GM18867 (cell line): Measurements from ENCODE around the gene METAP1.
"Not testable (repeated sequence)": the region's sequence is repeated elsewhere in the genome, so short reads cannot be mapped to it uniquely, and the experiment has no call there.

Experiments
- ATAC-seq: cut with Tn5 transposase; IDR thresholded peaks from one replicate; pipeline ENCODE4 v1.9.1; 2021; ENCODE audit warnings: mild to moderate bottlenecking, moderate library complexity; ENCODE audit not compliant: unreplicated experiment

Gene METAP1

GRCh38 chr4:99054428-99054994 is 59.0 kb downstream of the METAP1 start:
- peak; percentile 48 for ATAC-seq

DNA sequence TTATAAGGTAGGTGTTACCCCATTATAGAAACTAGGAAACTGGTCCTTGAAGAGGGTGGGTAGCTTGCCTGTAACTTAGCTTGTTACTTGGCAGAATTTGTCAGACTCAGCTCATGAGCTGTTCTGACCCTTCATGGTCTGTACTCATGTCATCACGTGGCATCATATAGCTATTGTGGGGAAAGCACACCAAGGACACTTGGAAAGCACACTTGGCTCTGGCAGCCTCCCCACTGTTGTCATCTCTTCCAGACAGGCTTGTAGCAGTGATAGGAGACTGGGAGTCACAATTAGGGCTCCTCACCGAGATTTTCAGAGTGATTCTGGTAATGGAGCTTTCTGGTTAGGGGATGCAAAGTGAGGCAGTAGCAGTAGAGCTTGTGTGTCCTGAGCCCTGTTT is 62.7 kb downstream of the METAP1 start:
- no peak for ATAC-seq

- no peak for ATAC-seq
Observed at GRCh38 chr4:99059550-99059949, 64.0 kb downstream of the METAP1 start.

- ATAC-seq = peak; percentile 69
Observed at GRCh38 chr4:99061048-99061700, 65.7 kb downstream of the METAP1 start.

DNA sequence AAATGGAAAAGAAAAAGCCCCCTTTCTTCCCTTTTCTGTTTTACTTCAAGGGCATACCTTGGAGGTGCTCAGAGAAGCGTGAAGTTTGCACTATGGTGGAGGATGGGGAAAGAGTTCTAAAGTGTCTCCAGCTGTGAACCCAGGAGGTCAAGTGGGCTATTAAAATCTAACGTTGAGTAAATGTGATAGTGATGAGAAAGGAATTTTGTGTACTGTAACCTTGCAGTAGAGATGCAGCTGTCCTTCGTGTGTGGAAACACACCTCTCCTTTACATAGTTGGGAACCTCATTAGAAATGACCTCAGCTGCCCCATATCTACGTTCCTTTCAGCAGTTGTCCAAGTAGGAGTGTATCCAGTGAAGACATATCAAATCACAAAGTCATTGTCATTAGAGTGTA is 66.6 kb downstream of the METAP1 start:
- ATAC-seq = no peak

- ATAC-seq = not testable (repeated sequence)
Observed at GRCh38 chr4:99065521-99065920, 70.0 kb downstream of the METAP1 start.

- no peak for ATAC-seq
Observed at GRCh38 chr4:99067617-99068016, 72.1 kb downstream of the METAP1 start.

DNA sequence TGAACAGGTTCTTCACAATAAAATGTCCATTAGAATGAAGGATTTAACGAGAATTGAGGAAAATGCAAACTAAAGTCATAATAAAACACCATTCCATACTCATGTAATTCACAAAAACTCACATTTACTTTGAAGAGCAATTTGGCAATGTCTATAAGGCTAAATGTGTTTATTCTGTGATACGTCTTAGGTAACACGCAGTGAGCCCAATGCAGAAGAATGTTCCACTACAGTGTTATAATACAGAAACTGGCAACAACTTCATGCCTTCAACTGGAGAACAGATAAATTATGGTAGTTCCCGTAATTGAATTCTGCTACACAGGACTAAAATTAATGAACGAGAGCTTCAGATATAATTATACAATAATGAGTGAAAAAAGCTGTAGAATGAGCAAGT is 75.6 kb downstream of the METAP1 start:
- ATAC-seq = no peak

GRCh38 chr4:99074816-99075215 is 79.3 kb downstream of the METAP1 start:
- no peak for ATAC-seq

DNA sequence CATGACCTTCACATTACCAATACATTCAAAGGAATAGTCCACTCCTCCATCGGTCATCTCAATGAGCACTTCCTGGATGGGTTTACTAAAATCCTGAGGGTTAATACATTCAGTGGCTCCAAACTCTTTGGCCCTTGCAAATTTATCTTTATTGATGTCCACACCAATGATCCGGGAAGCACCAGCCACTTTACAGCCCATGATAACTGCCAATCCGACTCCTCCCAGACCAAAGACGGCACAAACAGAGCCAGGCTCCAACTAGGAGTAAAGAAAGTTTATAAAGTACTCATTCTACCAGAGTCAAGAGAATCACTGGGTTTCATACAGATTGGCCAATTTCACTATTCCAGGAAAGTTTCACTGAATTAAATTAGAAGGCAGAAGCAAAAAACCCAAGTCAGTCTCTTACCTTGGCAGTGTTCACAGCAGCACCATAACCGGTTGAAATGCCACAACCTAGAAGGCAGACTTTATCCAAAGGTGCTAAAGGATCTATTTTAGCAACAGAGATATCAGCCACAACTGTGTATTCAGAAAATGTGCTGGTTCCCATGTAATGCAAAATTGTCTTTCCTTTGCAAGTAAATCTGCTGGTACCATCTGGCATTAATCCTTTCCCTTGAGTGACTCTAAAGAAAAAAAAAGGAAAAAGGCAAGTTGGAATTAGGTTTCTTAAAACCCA is 80.9 kb downstream of the METAP1 start:
- no peak for ATAC-seq

DNA sequence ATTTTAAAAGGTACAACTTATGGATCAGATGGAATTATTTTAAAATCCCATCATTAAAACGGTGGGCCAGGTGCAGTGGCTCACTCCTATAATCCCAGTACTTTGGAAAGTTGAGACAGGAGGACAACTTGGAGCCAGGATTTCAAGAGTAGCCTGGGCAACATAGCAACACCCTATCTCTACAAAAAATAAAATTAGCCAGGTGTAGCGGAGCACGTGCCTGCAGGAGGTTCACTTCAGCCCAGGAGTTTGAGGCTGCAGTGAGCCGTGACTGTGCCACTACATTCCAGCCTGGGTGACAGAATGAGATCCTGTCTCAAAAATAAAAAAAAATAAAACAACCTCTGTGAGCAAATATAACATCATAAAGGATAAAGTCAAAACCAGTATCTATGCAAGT is 81.7 kb downstream of the METAP1 start:
- ATAC-seq = no peak

- ATAC-seq = no peak
Observed at GRCh38 chr4:99078336-99078735, 82.8 kb downstream of the METAP1 start.

DNA sequence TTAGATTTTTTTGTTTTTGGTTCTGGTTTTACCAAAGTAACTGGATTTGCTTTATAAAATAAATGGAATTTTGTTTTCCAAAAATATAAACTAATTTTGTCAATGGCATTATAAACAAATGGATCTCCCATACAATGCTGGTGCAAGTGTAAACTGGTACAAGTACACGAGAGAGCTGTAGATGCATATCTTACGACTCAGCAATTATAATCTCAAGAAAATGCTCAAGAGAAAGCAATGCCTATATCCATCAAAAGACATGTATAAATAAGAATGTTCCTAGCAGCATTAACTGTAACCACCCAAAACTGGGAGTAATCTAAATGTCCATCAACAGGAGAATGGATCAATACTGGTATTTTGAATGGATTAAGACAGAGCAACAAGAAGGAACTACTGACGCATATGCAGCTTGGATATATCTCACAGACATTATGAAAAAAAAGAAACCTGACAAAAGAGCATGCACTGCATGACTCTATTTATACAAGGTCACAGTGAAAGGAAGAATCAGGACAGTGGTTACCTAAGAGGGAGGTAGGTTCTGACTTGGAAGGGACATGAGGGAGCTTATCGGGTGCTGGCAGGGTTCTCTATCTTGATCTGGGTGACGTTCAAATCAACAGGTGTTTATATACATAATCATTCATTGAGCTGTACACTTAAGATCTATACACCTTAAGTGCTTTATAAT is 83.6 kb downstream of the METAP1 start:
- no peak for ATAC-seq

DNA sequence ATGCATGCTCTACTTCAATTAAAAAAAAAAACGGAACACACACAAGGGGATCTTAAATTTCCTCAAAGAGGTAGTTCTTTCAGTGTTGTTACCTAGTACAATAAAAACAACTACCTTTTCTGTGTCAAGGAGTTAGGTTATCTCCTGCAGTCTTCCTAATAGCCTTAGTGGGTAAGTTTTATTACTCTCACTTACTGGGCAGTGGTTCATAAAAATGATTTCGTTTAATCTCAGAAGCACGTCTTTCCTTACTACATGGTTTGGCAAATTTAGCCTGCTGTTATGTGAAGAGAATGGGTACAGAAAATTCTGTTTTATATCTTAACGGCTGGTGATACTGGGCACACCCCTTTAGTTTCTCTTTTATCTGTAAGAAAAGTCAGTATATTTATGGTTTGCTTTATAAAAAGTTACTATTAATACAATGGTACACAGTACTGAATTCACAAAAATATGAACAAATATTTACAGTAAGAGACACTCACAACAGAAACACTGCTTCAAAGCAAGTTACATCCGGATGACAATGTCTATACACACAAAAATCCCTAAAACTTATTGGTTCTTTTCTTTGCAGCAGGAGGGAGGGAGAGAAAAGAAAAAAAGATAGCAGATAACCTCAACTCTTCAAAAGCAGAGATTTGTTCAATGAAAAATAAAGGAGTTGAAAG is 84.2 kb downstream of the METAP1 start:
- no peak for ATAC-seq

- ATAC-seq = not testable (repeated sequence)
Observed at GRCh38 chr4:99080869-99081268, 85.3 kb downstream of the METAP1 start.

- ATAC-seq = no peak
Observed at GRCh38 chr4:99082192-99082591, 86.7 kb downstream of the METAP1 start.

DNA sequence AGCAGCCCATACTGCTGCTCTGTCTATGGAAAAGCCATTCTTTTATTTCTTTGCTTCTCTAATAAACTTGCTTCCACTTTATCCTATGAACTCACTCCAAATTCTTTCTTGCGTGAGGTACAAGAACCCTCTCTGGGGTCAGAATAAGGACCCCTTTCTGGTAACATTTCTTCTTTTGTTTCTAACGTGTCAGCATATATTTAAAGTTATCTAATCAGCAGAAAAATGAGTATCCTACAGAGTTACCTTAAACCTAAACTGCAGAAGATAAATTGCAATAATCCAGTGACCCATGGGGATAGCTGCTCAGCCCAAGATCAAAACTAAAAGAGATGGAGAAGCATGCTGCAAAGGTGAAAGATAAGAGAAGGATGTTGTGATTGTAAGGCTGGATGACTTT is 89.1 kb downstream of the METAP1 start:
- no peak for ATAC-seq

- ATAC-seq = peak; percentile 25
Observed at GRCh38 chr4:99088023-99088449, 92.5 kb downstream of the METAP1 start.

- peak; percentile 93 for ATAC-seq
Observed at GRCh38 chr4:99088481-99089365, 93.2 kb downstream of the METAP1 start, which contains the start of gene ADH5. TSS of gene ADH5 (minus strand) at chr4:99088788. CDS start at chr4:99088700, 88 bp downstream.
